Non-pigmented ciliary epithelial cell (primary cell): ENCODE data around the gene ELMO1.
A peak's percentile ranks its signal among the peaks of the same experiment; 100 is the strongest.

Experiments
- DNase-seq: peaks from one replicate; pipeline ENCODE4 v3.0.0-alpha.2; 2010; ENCODE audit warnings: low read depth

The ELMO1 gene

DNA sequence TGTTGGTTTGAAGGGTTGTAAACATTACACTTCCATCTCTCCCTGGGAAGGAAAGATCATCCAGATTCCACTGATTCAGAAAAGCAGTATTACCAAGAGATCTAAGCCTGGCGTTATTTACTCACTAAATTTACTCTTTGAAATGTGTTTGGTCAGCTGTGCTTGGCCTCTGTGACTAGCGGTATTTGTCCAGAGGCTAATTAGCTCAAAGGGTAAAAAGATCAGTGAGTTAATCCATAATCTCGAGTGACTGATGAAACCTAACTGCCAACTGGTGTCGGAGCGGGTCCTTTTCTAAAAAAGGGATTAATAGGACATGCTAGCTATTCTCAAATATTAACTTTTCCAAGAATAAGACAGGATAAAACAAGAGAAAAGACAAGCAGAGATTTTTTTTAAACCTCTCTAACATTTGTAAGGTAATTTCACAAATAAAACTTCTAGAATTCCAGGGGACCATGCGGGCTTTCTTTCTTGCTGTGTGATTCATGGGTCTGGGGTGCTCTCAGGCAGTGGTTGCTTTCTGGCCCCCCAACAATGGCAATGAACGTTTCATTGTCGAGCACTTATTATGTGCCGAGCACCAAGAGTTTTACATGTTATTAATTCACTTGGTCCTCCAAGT, 477.0 kb downstream of the ELMO1 start:
- no peak for DNase-seq

DNA sequence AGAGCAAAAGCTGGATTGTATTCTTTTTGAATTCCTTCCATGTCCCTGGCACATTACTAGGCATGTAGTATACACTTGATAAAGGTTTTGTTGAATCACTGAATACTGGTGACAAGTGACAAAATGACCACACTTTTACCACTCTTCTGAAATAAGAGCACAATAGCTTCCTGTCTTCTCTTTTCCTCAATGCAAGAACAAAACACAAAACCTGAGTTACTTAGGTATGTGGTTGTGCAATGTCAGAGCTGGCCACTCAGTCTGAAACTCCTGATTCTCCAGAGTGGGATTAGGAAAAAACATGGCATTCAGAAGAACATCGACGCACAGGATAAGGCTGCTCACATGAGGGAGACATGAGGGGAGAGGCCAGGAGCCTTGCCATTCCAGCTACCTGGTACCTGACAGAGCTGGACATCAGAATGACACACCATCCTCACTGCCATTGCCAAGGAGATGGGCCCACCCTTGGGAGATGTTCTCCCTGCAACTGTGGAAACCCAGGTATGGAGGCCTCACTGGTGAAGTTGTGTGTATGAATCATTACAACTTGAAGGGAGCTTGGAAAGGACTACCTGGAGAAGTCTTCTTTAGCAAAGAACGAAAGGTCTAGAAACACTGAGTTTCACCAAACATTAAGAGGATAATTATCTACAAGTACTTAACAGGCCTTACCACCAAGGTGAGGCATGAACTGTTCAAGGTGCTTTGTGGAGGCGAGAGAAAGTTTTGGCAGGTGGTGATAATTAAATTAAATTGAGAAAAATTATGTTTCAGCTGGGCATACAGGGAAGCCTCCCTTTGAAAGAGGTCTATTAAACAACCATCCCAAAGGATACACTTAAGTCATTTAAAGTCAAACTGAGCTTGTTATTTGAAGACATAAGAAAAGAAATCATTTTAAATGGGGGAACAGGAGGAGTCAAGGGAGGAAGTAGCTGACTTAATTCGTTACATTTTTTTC, 477.8 kb downstream of the ELMO1 start:
- no peak for DNase-seq

DNA sequence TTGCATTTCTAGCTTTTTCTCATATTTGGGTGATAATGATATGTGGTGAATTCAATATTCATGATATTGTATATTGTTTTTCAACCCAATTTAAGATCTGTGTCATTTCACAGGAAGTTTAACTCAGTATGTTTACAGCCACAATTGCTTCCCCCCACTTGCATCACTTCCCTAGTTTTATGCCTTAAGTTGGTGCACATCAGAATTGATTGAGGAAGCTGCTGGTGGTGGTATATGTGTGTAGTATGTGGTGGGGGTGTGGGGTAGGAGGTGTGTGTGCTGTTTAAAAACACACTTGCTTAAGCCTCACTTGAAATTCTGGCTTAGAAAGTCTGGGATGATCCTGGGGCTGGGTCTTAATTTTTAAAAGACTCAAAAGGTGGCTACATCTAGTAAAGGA, 479.3 kb downstream of the ELMO1 start:
- DNase-seq: no peak

DNA sequence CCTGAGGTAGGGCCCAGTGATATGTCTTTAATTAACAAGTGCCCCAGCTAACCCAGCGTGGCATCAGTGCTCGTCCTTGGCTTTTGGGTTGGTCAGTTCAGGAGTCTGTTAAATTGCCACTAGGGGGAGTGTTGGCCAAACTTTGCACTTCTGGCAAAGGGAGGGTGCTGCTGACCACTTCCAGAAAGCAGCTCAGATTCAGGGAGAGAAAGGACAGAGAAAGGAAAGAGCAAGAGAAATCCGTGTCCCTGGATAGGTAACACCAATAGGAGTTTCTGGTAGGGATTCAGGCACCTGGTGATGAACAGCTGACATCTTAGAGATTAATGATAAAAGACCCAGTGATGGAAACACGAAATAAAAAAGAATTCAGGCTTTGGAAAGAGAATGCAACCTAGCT, 481.3 kb downstream of the ELMO1 start:
- peak; percentile 36 for DNase-seq

DNA sequence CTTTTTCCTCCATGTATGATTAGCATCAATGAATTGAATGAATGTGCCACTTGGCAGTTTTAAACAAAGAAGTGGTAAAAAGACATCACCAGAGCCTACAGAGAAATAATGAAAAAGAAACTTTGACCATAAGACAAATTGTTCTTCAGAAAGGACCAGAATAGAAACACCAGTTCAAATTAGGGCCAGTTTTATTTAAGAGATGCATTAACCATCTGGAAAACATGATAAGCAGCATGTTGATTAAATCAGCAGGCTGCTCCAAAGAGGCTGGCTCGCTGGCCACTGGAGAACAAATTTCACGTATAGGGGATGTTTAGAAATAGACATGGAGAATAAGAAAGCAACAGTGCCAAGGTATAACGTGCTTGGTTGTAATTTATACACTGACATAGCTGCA, 482.0 kb downstream of the ELMO1 start:
- DNase-seq: no peak

DNA sequence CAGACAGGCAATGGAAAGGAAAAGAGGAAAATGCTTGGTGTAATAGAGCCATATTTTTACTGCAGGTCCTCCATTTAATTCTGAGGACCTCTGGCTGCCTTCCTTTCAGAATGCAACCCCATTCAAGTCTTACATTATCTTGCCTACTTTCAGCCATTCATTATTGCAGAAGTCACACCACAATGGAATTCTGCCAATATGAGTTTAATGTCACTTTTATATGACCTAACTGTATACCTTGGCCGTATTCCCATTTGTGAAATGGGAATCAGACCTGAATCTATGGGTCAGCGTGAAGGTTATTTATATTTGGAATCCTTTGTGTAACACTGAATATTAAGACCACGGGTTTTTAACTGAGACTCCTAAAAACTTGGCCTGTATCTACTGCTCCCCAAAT, 482.6 kb downstream of the ELMO1 start:
- no peak for DNase-seq

DNA sequence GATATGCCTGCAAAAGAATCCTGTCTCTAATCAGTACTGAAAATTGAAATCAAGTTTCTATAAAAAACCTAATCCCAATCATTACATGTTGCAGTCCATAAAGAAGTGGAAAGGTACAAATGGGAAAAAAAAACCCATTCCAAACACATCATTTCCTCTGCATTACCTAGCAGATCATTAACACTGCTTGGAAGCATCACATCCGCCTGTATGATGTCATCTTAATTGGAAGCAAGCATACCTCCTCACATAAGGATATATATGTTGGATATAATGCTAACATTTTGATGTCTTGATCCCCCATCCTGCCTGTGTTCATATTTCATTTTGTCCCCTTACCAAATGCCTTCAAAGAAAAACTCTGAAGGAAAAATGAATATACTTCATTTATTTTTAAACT, 483.0 kb downstream of the ELMO1 start:
- no peak for DNase-seq

DNA sequence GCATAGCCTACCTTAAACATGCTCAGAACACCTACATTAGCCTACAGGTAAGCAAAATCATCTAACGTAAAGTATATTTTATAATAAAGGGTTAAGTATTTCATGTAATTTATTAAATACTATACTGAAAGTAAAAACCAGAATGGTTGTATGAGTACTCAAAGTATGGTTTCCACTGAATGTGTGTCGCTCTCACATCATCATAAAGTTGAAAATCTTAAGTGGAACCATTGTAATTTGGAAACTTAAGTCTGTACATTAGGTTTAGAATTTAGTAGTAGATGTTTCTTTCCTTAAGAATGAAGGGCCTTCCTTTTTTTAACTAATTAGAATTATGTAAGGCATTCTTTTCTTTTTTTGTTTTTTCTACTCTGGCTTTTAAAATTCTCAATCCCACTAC, 484.4 kb downstream of the ELMO1 start:
- no peak for DNase-seq

DNA sequence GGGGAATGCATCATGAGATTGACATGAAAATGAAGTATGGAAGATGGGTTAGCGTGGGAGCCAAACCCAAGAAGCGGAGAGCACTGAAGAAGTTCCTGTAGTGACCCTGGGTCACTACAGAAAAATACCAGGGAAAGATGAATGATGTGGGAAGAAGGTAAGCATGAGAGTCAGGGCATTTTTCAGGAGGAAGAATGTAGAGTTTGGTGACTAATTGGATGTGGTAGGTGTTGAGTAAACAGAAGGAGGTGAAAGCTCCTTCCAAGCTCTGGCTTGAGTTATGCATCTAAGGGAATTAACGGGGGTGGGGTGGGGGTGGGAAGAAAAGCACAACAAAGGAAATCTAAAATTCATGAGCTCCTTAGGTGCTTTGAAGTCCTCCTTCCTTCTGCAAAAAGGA, 486.3 kb downstream of the ELMO1 start:
- no peak for DNase-seq

DNA sequence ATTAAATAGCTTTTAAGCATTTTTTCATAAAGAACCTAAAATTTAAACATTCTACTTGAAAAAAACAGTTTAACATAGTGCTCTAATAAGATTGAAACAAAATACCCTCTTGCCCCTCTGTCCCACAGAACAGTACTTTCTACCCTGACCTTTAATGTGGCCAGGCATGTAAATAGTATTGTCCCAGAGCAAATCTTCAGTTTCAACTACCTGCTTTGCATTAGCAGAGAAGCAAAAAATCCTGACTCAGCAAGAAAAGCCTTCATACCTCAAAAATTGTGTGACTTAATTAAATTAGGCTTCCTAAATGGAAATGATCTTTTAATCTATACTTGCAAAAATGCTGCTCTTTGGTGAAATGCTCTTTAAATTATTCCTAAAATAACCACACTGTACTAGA, 487.0 kb downstream of the ELMO1 start:
- no peak for DNase-seq

DNA sequence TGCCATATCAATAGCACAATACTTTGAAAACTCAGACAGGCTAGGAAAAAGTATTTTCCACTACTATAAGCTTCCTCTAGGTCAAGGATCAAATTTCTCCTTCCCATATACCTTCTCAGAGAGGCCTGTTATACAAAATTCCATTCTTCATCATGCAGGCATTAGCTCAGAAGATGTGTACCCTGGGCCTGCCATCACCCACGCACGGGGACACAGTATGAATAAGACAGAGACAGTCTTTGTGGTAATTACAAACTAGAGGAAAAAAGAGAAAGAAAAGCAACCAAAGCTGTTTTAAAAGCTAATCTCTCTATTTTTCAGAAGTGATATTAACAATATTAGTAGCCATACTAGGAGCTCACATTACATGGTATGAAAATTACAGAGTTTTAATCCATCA, 487.6 kb downstream of the ELMO1 start:
- DNase-seq: no peak

DNA sequence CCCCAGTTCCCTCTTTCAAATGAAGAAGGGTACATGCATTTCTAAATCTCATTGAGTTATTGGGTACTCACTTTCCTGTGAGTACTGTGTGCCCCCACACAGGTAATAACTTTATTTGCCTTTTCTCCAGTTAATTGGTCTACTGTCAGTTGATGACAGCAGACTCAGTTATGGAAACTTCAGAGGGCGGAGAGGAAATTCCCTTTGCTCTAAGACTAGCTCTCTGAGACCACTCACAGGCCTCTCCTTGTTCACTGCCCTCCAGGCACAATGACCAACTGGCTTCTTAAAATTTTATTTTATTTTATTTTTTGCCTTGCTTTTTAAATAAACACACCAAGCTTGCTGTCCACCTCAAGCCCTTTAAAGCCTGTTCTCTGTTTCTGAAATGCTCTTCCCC, 488.6 kb downstream of the ELMO1 start:
- no peak for DNase-seq

DNA sequence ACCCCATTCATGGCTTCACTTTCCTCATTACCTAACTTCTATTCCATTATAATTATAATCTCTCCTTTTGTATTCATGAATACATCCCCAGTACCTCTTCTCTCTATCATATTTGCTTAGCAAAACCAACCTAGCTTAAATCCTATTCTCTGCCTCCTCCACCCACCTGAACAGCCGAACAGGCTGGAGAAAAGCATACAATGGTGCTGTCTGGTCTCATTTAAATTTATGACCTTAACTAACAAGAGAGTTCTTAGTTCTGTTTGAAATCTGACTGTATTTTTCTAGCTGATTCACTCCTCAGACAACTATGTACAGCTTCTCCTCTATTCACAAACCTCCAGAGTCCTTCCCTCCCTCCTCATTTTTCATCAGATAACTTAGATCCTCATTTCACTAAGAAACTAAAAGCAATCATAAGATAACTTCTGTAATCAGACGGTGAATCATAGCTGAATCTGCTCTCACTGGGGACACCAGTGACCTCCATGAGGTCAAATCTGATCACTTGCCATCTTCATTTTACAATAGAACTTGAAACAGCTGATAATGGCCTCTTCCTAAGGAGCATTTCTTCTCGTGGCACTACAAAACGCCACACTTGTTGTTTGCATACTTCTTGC, 490.4 kb downstream of the ELMO1 start:
- DNase-seq: no peak

DNA sequence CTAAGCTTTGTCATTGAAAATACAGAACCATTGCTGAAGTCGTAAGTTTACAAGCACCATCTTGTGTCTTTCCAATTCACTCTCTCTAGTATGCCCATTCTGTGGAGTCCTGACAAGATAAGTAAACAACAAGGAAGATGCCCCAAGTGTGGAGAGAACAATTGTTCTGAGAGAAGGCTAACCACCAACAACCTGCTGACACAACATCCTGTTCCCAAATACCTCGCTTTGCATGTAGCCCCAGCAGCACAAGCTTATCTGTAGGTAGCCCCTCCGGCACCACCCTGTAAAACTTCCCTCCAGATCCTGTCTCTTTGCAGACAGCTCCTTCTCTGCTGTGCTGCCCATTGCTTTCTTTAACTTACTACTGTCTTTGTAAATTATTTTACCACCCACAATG, 491.0 kb downstream of the ELMO1 start:
- no peak for DNase-seq

DNA sequence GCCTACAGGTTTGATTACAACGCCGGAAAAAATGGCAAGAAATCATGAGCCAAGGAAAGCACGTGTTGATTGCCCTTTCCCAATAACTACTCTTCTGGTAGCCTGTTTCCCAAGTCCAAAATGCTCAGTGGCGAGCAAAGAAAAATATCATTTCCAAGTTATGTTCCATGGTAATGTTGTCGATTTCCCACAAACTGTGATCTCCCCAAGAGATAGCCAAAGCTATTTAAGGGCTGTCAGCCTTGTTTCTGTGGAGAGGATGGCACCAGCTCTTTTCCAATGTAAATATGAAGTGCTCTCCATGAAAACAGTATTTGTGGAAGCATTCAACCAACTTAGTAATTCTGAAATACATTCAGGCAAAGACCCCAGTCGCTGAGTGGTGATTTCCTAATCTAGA, 491.9 kb downstream of the ELMO1 start:
- DNase-seq: no peak

DNA sequence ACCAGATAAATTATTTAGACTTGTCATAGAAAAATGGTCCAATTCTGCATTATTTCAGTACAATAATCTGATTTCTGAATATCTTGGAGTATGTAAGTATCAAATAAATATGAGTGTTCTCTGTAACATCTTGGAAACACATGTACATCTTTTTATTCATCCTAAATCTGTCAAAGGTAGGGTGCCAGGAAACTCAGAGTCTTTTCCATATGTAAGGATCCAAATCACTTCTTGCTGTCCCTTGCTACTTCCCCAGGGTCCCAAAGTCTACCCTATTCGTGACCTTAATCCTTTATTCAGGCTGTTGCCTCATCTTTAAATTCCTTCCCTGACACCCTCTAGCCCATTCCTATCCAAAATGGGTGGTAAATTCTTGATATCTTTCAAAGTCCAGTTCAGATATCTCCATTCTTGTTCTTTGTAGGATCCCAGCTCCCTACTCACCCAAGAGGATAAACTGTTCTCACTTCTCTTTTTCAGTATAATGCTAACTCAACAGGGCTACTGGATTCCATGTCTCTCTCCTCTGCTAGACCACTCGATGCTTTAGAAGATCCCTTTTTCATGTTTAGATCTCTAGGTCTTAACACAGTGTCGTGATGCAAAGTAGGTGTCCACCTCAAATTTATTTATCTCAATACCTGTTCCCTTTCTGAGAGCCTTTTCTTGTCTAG, 493.1 kb downstream of the ELMO1 start:
- no peak for DNase-seq

DNA sequence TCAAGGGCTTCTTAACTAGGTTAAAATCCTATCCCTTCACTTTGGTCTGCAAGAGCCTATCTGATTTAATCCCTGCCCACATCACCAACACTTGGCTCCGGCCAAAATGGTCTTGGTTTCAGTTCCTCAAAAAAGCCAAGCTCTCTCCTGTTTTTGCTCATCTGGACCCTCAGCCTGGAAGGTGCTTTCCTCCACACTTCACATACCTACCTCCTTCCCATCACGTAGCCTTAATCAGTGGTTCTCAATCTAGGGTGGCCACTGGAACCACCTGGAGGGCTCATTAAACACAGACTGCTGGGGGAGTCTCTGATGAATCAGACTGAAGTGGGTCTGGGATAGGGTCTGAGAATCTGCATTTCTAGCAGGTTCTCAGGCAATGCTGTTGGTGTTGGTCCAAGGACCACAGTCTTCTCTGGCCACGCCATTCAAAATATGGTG, 497.4 kb downstream of the ELMO1 start:
- DNase-seq: no peak

DNA sequence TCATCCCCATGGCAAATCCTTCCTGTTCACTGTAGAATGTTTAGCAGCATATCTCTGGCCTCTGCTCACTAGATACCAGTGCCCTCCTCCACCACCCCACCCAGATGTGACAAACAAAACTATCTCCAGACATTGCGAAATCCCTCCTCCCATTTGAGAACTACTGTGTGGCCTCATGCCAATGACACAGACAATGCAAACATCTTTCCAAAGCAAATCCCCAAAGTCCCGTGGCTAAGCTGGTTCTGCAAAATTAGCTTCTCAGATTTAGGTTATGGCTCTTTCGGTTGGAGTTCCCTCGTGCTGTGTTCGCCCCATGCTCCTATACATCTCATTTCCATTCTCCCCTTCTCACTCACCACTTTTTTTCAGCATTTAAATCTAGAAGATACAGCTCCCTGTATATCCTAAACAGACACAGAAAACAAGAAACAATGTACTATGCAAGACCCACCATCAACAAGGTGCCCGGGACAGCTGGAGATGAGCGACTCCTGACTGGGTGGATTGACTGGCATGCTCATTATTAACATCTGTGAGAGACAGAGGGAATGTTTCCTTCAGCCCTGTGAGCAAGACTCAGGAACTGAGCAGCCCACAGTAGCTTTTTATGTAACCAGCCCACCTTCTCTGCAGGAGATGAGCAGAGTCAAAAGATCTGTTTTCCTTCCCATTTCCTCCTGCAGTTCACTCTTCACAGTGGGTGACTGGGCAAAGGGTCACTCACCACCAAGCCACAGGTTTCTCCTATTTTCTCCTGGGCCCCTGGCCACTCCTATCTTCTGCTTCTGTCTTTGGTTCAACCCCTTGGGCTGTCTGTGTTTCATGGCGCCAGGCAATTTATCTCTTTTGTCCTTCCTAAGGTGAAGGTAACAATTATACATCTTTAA, 498.7 kb downstream of the ELMO1 start:
- no peak for DNase-seq

DNA sequence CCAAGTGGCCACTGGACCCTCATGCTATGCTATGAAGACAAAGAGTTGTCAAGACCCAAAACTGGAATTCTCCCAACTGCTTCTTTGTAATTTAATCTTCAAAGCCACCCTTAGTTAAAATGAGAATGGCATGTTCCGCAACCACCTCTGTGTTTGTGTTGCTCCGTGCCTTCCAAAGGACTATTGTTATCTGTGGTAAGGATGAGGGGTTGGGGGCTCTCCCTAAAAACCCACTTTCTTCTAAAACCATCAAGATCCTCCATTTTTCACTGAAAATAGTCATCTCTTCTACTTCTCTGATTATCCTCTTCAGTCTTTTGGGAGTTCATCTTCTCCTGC, 502.3 kb downstream of the ELMO1 start:
- DNase-seq: no peak

DNA sequence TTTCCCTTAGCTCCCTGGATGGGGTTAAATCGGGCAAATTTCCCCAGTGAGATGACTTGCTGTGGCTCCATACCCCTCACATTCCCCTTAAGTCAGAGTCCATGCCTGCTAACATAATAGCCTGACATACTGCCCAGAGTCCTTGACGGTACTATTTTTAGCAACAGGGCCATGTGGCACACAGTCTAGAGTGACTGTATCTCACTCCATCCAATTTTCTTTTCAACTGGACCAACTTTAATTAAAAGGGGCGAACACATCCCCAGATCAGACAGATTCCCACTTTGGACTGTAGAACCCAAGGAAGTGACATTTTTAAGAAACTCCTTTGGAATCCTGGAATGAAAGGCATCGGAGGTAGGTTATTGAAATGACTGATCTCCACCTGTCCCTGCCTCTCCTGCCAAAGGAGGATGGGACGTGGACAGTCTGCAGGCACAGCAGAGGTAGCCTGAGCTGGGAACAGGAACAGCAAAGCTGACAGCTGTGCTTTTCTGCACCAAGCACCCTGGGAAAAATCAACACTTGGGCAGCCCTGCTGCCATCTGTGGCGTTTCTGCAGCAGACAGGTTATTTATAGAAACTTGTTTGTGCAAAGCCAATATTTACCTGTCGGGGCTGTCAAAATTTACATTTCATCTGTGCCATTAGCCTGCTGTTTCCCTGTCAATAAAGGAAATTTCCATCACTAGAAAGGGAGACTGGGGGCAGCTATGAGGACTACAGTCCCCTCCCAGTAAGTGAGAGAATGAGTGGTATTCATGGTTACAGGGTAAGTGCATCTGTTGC, 502.9 kb downstream of the ELMO1 start:
- no peak for DNase-seq

DNA sequence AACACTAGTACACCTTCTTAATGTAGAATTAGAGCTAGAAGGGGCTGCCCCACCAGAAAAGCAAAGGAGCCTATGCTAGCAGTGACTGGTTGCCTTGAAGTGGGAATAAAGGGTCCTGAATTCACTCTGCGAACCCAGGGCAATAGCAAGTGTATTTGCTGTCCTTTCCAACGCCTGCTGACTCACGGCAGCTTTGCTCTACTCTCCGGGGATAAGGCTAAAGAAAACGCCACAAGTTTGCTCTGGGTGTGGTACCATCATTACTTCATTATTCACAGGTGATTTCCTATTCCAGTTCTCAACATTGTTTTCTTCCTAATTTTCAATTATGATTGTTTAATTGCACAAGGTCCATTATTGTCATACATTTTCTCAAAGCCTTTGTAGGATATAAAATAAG, 503.8 kb downstream of the ELMO1 start:
- no peak for DNase-seq
